GM23248 (cell line): Measurements from ENCODE around the gene PPM1L.

ENCODE experiments used
- EZH2 ChIP-seq: fragments of 200-600 bp; sonication (generic); IDR thresholded peaks from 2 replicates; pipeline ENCODE4 v1.6.1; 2018; ENCODE audit warnings: antibody characterized with exemption, mild to moderate bottlenecking; ENCODE audit not compliant: insufficient read depth, poor library complexity, severe bottlenecking
- EZH2phosphoT487 ChIP-seq: fragments of 200-600 bp; sonication (generic); IDR thresholded peaks from 2 replicates; pipeline ENCODE4 v1.6.1; 2018; ENCODE audit warnings: antibody characterized with exemption, moderate library complexity, mild to moderate bottlenecking, low read depth; ENCODE audit not compliant: insufficient read depth

DNA sequence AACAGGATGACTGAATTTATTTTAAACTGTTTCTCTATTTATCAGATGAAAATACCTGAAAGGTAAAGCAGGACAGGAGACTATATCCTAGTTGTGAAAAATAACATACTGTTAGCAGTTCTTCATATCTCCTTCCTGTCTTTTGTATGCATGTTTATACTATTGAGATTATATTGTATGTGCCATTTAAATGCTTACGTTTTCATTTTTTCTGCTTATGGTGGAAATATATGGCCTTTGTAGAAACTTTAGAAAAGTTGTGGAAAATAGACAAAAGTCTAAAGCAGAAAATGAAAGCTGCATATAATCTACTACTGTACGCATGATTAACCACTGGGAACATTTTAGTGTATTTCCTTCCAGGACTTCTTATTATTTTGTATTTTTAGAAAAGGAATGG is 2.1 kb upstream of the PPM1L start:
- TF ChIP-seq EZH2 (no peak), EZH2phosphoT487 (no peak)
